ENCODE measurements around the gene ITPR3.

ITPR3 gene

GRCh38 chr6:33702345-33702977, 81.3 kb downstream of the ITPR3 start:
- no peaks in the 10 kb centered on the region for H3K27me3 ChIP-seq (replicated peaks)
- no peak overlapping the region for H3K27ac ChIP-seq
- peak; percentile 86 for TF ChIP-seq CTCF (IDR thresholded peaks at IDR 0.05; ENCODE audit: low read depth, low read length, missing control alignments)
- in situ Hi-C loops (cut with HindIII; ENCODE audit: low pct_ligation_motif_present, low sequenced_read_pairs) = no loop called here
- peaks cover 11% of the 10 kb centered on the region for H3K36me3 ChIP-seq (replicated peaks)
- H3K4me3 ChIP-seq (ENCODE audit: low read depth, low read length) = no peak overlapping the region
- DNase-seq = peak; percentile 59

- H3K27me3 ChIP-seq (replicated peaks) = no peaks in the 10 kb centered on the region
- no peak overlapping the region for H3K27ac ChIP-seq
- peaks cover 5% of the 10 kb centered on the region for H3K36me3 ChIP-seq (replicated peaks)
- no peak overlapping the region for H3K4me3 ChIP-seq (ENCODE audit: low read depth, low read length)
- in situ Hi-C loops (cut with HindIII; ENCODE audit: low pct_ligation_motif_present, low sequenced_read_pairs) = no loop called here
- no peak for TF ChIP-seq CTCF (IDR thresholded peaks at IDR 0.05; ENCODE audit: low read depth, low read length, missing control alignments)
- no peak for DNase-seq
Observed at GRCh38 chr6:33704215-33705066, 83.3 kb downstream of the ITPR3 start.

GRCh38 chr6:33705268-33705885, 84.3 kb downstream of the ITPR3 start:
- in situ Hi-C loops (cut with HindIII; ENCODE audit: low pct_ligation_motif_present, low sequenced_read_pairs) = no loop called here
- no peak for DNase-seq
- H3K36me3 ChIP-seq (replicated peaks) = peaks cover under 1% of the 10 kb centered on the region

GRCh38 chr6:33705955-33706725, 85.0 kb downstream of the ITPR3 start:
- in situ Hi-C loops (cut with HindIII; ENCODE audit: low pct_ligation_motif_present, low sequenced_read_pairs) = no loop called here
- no peak overlapping the region for H3K4me3 ChIP-seq (ENCODE audit: low read depth, low read length)
- H3K27me3 ChIP-seq (replicated peaks) = no peaks in the 10 kb centered on the region
- no peaks in the 10 kb centered on the region for H3K36me3 ChIP-seq (replicated peaks)
- no peak for DNase-seq
- H3K27ac ChIP-seq = no peak overlapping the region
- no peak for TF ChIP-seq CTCF (IDR thresholded peaks at IDR 0.05; ENCODE audit: low read depth, low read length, missing control alignments)

More at GRCh38 chr6:33705268-33705885, 84.3 kb downstream of the ITPR3 start:
- no peak overlapping the region for H3K4me3 ChIP-seq (ENCODE audit: low read depth, low read length)
- no peaks in the 10 kb centered on the region for H3K27me3 ChIP-seq (replicated peaks)
- no peak overlapping the region for H3K27ac ChIP-seq
- no peak for TF ChIP-seq CTCF (IDR thresholded peaks at IDR 0.05; ENCODE audit: low read depth, low read length, missing control alignments)

- in situ Hi-C loops (cut with HindIII; ENCODE audit: low pct_ligation_motif_present, low sequenced_read_pairs) = no loop called here
- H3K27ac ChIP-seq = no peak overlapping the region
- no peak for DNase-seq
- H3K27me3 ChIP-seq (replicated peaks) = no peaks in the 10 kb centered on the region
- no peak for TF ChIP-seq CTCF (IDR thresholded peaks at IDR 0.05; ENCODE audit: low read depth, low read length, missing control alignments)
- H3K4me3 ChIP-seq (ENCODE audit: low read depth, low read length) = no peak overlapping the region
- no peaks in the 10 kb centered on the region for H3K36me3 ChIP-seq (replicated peaks)
Observed at GRCh38 chr6:33707771-33708170, 86.6 kb downstream of the ITPR3 start.

Data from brain microvascular endothelial cell (primary cell).